ENCODE results near the gene ZNF319.

GRCh38 chr16:57967916-57968315, 32.6 kb downstream of the ZNF319 start:
- TF ChIP-seq POLR2A (IDR thresholded peaks at IDR 0.05) (no peak), CTCF (IDR thresholded peaks at IDR 0.05) (no peak)

Measured in stomach (tissue), 4 donors.